ENCODE measurements around the gene MT1A. TPM values are rescaled to one million over a fixed set of nuclear protein-coding genes. Genes with fewer than 3 reads are reported as not detected.
A peak's percentile ranks its signal among the peaks of the same experiment; 100 is the strongest.

MT1A gene
- total RNA-seq, 1 experiment from 2014 or later: not detected

DNA sequence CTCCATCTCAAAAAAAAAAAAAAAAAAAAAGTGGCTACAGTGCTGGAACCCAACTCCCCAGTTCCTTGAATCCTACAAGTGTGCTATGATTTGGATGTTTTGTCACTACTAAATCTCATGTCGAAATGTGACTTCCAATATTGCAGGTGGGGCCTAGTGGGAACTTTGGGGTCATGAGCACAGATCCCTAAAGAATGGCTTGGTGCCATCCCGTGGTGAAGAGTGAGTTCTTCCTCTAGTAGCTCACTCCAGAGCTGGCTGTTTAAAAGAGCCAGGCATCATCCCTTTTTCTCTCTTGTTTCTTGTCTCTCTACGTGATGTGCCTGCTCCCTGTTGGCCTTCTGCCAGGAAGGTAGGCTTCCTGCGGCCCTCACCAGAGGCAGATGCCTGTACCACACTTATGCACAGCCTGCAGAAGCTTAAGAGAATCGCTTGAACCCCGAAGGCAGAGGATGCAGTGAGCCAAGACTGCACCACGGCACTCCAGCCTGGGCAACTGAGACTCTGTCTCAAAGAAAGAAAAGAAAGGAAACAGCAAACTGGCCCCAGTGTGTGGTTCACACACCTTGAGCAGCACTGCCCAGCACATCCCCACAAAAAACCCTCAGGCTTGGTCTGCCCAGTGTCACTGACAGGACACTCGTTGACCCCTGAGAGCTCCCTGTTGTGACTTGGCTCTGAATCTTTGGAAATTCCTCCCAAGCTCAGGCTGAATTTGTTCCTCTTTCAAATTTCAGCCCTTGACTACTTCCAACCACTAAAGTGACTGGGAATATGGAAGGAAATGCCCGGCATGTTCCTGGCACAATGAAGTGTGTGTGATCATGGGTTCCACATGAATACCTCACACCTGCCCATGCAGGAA lies 9.7 kb upstream of the MT1A start:
- Mint-ChIP-seq H3K27me3 (ENCODE audit: unreplicated experiment) (peaks cover 73% of the 10 kb centered on the region), H3K4me3 (ENCODE audit: low read depth, unreplicated experiment) (no peak overlapping the region), H3K36me3 (ENCODE audit: insufficient read depth, unreplicated experiment) (peaks cover 15% of the 10 kb centered on the region), H3K9me3 (ENCODE audit: low read depth, unreplicated experiment) (no peaks in the 10 kb centered on the region), H3K4me1 (ENCODE audit: low read depth, unreplicated experiment) (peaks cover 31% of the 10 kb centered on the region), H3K27ac (ENCODE audit: unreplicated experiment) (no peak overlapping the region)
- intact Hi-C loops (cut with micrococcal nuclease; ENCODE audit: unreplicated experiment): no loop called here
- CTCF ChIA-PET: no interaction called here
- TF ChIP-seq CTCF (IDR thresholded peaks at IDR 0.05; ENCODE audit: unreplicated experiment): no peak
- BruUV-seq (replicated peaks): no TSS peak
- no peak for DNase-seq

- no peak overlapping the region for H3K4me3 Mint-ChIP-seq (ENCODE audit: low read depth, unreplicated experiment)
- H3K27me3 Mint-ChIP-seq (ENCODE audit: unreplicated experiment): peaks cover 76% of the 10 kb centered on the region
- intact Hi-C loops (cut with micrococcal nuclease; ENCODE audit: unreplicated experiment): no loop called here
- H3K36me3 Mint-ChIP-seq (ENCODE audit: insufficient read depth, unreplicated experiment): peaks cover 15% of the 10 kb centered on the region
- no peak for DNase-seq
- peaks cover 31% of the 10 kb centered on the region for H3K4me1 Mint-ChIP-seq (ENCODE audit: low read depth, unreplicated experiment)
- no peaks in the 10 kb centered on the region for H3K9me3 Mint-ChIP-seq (ENCODE audit: low read depth, unreplicated experiment)
- BruUV-seq (replicated peaks): no TSS peak
- CTCF ChIA-PET: interaction anchor here (1.2 to 1.3 kb wide), 3 partner anchors 24 to 29 kb away, joined by 3 to 4 read pairs (median 3); no protein-coding TSS in a partner anchor
- TF ChIP-seq CTCF (IDR thresholded peaks at IDR 0.05; ENCODE audit: unreplicated experiment): no peak
- H3K27ac Mint-ChIP-seq (ENCODE audit: unreplicated experiment): no peak overlapping the region
Measured at GRCh38 chr16:56629531-56629930, 8.9 kb upstream of the MT1A start.

GRCh38 chr16:56630134-56630533 lies 8.3 kb upstream of the MT1A start:
- DNase-seq: no peak
- H3K36me3 Mint-ChIP-seq (ENCODE audit: insufficient read depth, unreplicated experiment): peaks cover 10% of the 10 kb centered on the region
- no TSS peak for BruUV-seq (replicated peaks)
- H3K4me1 Mint-ChIP-seq (ENCODE audit: low read depth, unreplicated experiment): peaks cover 26% of the 10 kb centered on the region
- H3K4me3 Mint-ChIP-seq (ENCODE audit: low read depth, unreplicated experiment): no peak overlapping the region
- H3K27me3 Mint-ChIP-seq (ENCODE audit: unreplicated experiment): peaks cover 76% of the 10 kb centered on the region
- CTCF ChIA-PET: interaction anchor here (0.8 to 1.3 kb wide), 4 partner anchors 24 to 91 kb away, joined by 3 to 4 read pairs (median 3); no protein-coding TSS in a partner anchor
- no peak for TF ChIP-seq CTCF (IDR thresholded peaks at IDR 0.05; ENCODE audit: unreplicated experiment)
- intact Hi-C loops (cut with micrococcal nuclease; ENCODE audit: unreplicated experiment): no loop called here
- no peak overlapping the region for H3K27ac Mint-ChIP-seq (ENCODE audit: unreplicated experiment)
- H3K9me3 Mint-ChIP-seq (ENCODE audit: low read depth, unreplicated experiment): no peaks in the 10 kb centered on the region

GRCh38 chr16:56631197-56631596 lies 7.3 kb upstream of the MT1A start:
- H3K9me3 Mint-ChIP-seq (ENCODE audit: low read depth, unreplicated experiment): no peaks in the 10 kb centered on the region
- peaks cover 16% of the 10 kb centered on the region for H3K4me1 Mint-ChIP-seq (ENCODE audit: low read depth, unreplicated experiment)
- no TSS peak for BruUV-seq (replicated peaks)
- peaks cover 76% of the 10 kb centered on the region for H3K27me3 Mint-ChIP-seq (ENCODE audit: unreplicated experiment)
- DNase-seq: no peak
- H3K4me3 Mint-ChIP-seq (ENCODE audit: low read depth, unreplicated experiment): peak overlapping the region; percentile 68
- TF ChIP-seq CTCF (IDR thresholded peaks at IDR 0.05; ENCODE audit: unreplicated experiment): no peak
- no peak overlapping the region for H3K27ac Mint-ChIP-seq (ENCODE audit: unreplicated experiment)
- peaks cover 7% of the 10 kb centered on the region for H3K36me3 Mint-ChIP-seq (ENCODE audit: insufficient read depth, unreplicated experiment)
- CTCF ChIA-PET: interaction anchor here (0.6 kb wide), 1 partner anchor 26 kb away, joined by 3 read pairs; no protein-coding TSS in a partner anchor
- intact Hi-C loops (cut with micrococcal nuclease; ENCODE audit: unreplicated experiment): no loop called here
